ENCODE measurements around the gene VEZT.

DNA sequence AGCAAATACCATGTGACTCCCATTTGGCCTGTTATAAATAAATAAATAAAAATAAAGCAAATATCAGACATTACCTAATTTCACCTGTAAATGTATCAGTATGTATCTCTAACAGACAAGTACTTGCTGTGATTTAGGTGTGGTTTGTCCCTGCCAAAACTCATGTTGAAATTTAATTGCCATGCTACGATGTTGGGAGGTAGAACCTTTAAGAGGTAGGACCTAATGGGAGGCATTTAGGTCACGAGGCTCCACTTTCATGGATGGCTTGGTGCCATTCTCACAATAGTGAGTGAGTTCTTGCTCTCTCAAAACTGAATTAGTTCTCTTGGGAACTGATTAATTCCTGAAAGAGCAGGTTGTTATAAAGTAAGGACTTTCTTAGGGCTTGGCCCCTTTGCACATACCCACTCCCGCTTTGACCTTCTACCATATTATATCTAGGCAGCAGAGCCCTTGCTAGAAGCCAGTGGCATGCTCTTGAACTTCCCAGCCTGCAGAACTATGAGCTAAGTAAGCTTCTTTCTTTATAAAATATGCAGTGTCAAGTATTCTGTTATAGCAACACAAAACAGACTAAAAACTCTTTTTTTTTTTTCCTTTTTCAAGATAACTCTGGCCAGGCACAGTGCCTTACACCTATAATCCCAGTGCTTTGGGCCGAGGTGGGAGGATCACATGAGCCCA is 26.0 kb downstream of the VEZT start:
- TF ChIP-seq, protein P1, sequence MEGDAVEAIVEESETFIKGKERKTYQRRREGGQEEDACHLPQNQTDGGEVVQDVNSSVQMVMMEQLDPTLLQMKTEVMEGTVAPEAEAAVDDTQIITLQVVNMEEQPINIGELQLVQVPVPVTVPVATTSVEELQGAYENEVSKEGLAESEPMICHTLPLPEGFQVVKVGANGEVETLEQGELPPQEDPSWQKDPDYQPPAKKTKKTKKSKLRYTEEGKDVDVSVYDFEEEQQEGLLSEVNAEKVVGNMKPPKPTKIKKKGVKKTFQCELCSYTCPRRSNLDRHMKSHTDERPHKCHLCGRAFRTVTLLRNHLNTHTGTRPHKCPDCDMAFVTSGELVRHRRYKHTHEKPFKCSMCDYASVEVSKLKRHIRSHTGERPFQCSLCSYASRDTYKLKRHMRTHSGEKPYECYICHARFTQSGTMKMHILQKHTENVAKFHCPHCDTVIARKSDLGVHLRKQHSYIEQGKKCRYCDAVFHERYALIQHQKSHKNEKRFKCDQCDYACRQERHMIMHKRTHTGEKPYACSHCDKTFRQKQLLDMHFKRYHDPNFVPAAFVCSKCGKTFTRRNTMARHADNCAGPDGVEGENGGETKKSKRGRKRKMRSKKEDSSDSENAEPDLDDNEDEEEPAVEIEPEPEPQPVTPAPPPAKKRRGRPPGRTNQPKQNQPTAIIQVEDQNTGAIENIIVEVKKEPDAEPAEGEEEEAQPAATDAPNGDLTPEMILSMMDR (conservative IDR thresholded peaks at IDR 0.05; ENCODE audit: low read depth, low read length) = no peak
- TF ChIP-seq EZH2 (IDR thresholded peaks at IDR 0.05; ENCODE audit: borderline replicate concordance, low read depth, low read length, poor library complexity, severe bottlenecking) = no peak

Measured in A673 (cell line).